NCI-H2171 treated with DMSO at 0.1 percent for 48 hours (cell line): Measurements from ENCODE around the gene AMZ1.
"Not testable (repeated sequence)": the region's sequence is repeated elsewhere in the genome, so short reads cannot be mapped to it uniquely, and the experiment has no call there.

Experiments
- DNase-seq: peaks from one replicate; lab custom pipeline; 2025; lab: John Stamatoyannopoulos, UW

Gene AMZ1

DNA sequence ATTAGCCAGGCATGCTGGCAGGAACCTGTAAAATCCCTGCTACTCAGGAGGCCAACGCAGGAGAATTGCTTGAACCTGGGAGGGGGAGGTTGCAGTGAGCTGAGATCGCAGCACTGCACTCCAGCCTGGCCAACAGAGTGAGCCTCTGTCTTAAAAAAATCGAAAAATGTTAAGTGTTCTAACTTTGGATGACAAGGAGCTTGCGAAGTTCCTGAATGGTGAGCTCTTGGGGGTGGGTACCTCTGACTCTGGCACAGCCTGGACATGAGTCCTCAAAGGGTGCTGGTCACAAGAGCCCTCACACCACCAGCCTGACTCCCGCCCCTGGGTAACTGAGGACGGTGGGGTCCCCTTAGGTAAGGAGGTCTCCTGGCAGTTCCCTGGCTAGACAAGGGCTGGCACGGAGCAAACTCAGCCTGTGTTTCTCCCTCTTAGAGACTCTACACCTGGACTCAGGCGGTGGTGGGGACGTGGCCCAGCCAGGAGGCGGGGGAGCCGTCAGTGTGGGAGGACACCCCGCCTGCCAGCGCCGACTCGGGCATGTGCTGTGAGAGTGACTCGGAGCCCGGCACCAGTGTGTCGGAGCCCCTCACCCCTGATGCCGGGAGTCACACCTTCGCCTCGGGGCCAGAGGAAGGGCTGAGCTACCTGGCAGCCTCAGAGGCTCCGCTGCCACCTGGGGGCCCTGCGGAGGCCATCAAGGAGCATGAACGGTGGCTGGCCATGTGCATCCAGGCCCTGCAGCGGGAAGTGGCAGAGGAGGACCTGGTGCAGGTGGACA is 24.1 kb downstream of the AMZ1 start:
- no peak for DNase-seq

GRCh38 chr7:2713370-2713769 is 25.4 kb downstream of the AMZ1 start:
- DNase-seq: no peak

GRCh38 chr7:2713978-2714377 is 26.0 kb downstream of the AMZ1 start:
- DNase-seq: no peak

DNA sequence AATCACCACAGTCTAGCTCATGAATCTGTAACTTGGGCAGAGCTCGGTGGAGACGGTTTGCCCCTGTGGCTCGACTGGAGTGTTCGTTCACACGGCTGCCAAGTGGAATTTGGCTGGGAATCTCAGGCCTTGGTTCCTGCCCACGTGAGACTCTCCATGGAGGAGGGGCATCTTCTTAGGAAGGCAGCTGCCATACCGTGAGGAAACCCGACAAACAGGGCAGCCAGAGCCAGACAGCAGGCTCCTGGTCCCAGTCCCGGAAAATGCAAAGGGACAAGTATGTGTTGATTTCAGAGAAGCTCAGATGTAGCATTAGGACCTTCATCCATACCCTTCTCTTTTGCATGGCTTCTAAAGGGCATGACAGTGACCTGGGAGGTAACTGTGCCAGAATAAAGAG is 26.6 kb downstream of the AMZ1 start:
- DNase-seq: no peak

DNA sequence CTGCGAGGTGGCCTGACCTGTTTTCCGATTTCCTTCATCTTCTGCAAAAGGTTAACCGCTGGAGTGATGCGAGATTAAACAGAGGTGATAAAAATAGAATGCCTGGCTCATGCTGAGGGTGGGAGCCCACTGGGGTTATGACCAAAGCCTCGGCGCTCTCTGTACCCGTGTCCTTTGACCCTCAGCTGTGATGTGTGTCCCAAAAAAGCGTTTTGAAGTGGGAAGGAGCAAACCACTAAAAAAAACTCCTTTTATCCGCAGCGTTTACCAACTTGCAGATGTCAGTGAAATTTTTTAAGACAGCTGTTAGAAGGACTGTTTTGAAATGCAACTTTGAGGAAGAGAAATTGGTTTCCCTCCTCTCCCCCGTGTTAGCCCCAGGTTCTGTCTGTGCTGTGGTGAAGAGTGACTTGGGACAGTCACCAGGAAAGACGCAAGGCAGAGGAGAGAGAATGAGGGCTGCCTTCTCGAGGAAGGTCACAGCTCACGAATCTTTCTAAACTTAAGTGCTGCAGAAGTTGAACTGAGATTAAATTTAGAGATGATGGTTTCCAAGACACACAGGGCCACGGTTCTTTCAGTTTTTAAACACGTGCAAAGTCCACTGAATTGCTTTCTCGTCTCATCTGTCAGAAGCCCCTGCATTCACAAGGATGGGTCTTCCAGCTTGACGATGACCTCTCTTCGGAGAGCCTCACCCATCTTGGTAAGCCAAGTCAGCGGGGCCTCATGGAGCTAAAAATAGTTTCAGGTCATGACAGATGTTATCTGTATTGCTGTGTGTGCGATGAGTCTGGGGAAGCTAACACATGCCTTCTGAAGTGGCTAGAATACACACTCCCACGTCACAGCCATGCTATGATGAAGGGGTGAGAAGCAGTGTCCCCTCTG is 27.6 kb downstream of the AMZ1 start:
- no peak for DNase-seq

DNA sequence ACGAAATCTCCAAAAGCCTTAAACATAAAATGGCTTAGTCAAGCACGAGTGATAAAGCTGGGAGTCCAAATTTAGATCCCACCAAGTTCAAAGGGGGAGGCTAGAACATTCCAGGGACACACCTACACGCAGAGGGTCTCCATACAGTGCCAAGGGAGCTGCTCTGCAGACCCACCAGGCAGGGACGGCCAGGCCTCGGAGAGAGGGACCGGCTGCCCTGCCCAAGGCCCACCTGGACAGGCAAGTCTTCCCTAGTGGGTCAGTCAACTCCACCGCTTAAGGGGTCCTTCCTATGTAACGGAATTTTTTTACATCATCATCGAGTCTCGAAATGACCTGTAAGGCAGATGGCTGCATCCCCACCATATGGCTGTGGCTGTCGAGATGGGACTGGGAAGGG is 28.5 kb downstream of the AMZ1 start:
- DNase-seq: no peak

GRCh38 chr7:2716906-2717292 is 28.9 kb downstream of the AMZ1 start:
- no peak for DNase-seq

DNA sequence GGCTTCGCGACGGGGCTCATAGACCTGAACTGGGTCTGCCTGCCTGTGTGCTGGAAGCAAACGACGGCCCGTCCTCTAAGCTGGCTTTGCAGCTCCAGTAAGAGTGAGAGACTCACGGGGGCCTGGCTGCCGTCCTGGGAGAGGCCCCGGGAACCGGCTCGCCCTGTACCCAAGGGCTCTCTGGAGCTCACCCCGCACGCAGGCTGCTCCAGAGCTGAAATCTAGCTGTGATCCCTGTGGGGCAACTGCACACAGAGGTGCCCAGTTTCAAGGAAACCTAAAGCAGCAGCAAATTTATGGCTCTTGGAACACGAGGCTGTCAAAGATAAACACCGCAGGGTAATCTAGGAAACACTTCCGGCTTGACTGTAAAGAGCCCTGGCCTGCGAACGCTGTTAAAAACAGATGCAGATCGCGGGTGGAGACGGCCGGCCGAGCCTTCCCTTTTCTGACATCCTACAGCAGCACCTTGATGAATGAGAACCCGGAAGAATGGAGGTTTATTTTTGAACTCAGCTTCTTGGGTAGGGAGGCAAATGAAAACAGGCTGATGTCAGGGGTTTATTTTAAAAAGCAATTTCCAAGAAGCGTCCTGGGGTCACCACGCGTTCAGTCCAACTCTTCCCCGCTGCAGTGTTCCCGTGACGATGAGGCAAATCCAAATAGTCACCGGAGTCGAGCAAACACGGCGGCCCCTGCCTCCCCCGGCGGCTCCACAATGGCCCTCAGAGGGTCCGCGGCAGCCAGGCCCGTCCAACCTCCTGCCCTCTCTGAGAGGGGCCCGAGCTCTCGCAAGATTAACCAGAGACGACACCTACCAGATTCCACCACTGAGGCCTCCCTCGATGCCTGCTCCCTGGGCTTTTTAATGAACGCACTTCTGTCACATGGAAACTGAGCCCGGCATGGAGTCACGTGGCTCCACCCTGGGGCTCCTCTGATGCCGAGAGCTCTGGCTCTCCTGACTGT is 29.6 kb downstream of the AMZ1 start:
- DNase-seq: no peak

- DNase-seq: no peak
These were observed 30.4 kb downstream of the AMZ1 start for GRCh38 chr7:2718296-2718965.

DNA sequence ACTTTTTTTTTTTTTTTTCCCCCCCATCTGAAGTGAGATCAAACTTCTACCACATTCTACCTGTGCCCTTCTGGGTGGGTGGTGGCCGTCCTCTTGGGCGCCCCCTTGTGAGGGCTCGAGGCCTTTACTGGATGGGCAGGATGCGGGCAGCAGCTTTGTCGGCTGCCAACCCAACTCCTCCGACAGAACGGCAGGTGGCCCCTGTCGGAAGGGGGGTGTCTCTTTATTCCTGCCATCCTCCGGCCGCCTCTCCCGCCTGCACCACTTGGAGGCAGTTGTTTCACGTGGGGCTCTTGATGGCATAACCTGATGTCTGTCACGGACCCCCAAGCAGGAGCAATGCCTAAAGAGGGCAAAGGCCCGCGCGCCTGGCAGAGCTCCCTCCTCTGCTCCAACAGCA is 31.0 kb downstream of the AMZ1 start:
- no peak for DNase-seq

DNA sequence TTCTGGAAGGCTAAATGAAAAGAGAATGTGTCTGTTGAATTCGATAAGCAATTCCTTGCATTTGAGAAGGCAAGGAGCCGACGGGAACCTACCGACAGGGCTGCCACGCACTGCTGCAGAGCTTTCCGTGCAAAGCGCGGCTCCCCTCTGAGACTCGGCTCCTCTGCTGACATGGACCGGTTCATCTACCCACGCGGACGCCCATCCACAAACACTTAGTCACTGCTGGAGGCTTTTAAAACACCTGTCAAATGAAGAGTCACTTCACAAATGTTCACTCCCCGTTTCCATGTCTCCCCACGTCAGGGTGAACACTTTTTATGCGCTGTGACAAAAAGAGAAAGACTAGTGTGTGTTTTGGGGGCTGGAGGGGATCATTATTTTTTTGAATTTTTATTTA is 32.0 kb downstream of the AMZ1 start:
- DNase-seq: no peak

DNA sequence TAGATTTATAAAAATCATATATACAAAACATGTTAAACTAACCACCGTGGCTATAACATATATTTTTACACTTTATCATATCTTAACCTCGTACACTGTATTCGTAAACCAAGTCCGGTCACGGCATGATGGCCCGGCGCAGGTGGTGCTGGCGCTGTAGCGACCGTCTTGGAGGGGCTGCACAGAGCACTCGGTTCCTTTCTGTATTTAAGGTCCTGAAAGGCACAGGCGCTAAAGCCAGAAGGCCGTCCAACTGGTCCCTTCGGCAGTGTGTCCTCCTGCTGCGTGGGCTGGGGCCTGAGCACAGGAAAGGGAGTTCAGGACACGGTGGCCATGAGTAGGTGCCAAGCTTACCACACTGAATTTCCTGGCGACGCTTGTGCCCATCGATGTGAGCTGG is 33.8 kb downstream of the AMZ1 start:
- no peak for DNase-seq

DNA sequence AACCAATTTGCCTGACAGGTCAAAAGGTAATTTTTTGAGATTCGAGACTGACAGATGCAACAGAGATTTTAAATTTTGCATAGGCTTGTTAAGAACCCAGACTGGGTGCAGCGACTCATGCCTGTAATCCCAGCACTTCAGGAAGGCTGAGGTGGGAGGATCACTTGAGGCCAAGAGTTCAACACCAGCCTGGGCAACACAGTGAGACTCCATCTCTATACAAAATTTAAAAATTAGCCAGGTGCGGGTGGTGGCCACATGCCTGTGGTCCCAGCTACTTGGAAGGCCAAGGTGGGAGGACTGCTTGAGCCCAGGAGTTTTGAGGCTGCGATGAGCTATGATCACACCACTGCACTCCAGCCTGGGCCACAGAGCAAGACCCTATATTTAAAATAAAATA is 34.6 kb downstream of the AMZ1 start:
- DNase-seq: no peak

- no peak for DNase-seq
These were observed 35.3 kb downstream of the AMZ1 start for GRCh38 chr7:2723138-2723850.

DNA sequence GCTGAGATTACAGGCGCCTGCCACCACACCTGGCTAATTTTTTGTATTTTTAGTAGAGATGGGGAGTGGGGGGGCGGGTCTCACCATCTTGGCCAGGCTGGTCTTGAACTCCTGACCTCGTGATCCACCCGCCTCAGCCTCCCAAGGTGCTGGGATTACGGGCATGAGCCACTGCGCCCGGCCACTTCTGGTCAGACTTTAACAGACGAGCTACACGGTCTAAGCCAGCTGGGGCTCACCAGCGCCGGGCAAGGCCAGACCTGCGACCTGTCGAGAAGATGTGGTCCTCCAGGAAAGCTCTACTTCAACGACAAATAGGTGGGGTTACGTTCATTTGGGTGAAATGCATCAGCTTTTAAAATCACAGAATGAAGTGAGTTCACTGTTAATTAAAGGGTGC is 36.0 kb downstream of the AMZ1 start:
- DNase-seq: not testable (repeated sequence)

- DNase-seq: no peak
These were observed 36.6 kb downstream of the AMZ1 start for GRCh38 chr7:2724453-2725177.

DNA sequence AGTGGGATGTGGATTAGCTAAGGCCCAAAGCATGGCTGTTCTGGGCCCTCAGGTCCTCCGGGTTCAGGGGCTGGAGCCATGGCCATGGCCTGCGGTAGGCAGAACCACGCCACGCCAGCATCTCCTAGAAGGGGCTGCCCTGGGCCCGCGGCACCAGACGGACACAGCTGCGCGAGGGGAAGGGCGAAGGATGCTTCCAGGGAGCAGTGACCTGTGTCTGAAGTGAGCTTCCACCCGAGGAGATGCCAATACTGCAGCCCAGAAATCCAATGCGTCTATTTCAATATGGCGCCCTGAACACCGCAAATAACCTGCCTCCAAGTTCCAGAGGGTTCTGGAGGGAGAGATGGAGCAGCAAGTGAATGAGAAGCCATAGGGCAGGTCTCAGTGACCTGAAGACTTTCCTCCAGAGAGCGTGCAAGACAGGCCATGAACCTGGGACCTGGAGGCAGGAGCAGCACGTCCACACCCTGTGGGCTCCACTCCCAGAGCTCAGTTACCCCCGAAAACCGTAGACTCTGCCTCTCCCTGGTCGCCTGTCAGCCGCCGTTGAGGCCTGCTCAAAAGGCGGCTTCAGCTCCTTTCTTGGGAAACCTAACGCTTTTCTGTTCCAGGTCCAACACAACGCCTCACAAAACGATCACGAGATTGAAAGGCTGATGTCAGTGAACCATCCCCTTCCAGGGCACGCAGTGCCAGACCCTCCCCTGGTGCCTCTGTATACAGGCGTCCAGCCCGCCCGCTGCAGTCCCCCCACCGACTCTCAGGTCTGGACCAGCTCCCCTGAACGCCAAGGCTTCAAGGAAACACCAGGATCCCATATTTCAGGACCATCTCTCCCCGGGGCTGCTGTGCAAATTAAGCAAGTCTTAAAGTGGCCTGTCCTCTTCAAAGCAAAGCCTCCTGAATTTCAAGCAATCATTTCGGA is 37.4 kb downstream of the AMZ1 start:
- no peak for DNase-seq

DNA sequence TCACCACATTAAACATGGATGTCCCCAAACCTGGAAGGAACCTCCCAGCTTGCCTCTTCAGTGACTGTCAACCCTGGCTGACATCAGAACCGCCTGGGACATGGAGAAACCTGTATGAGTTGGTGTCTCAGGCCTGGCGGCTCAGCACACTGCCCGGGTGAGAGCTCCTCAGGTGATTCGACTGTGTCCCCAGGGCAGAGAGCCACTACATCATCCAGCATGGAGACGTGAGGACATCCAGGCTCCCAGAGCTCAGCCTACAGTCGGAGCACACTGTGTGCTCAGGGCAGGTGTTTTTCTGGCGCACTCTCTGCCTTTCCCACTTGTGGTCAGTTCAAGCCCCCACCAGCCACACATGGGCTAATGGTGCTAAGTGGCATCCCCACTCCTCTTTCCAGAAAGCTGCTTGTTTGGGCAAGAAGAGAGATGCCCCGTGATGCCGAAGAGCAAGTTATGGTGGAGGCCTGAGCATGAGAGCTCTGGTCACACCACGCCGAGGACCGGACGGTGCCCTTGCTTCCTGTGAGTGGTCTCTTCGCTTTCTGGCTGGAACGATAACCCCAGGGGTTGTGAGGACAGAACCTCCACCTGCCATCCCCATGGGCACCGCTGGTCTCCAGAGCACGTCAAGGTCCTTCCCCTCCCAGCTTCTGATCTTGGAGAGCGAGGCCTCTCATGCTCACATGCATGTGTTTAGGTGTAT is 38.5 kb downstream of the AMZ1 start:
- DNase-seq: no peak

- DNase-seq: not testable (repeated sequence)
These were observed 39.2 kb downstream of the AMZ1 start for GRCh38 chr7:2727206-2727605.
